ENCODE measurements around the gene DGKI.

- TF ChIP-seq, protein P1, sequence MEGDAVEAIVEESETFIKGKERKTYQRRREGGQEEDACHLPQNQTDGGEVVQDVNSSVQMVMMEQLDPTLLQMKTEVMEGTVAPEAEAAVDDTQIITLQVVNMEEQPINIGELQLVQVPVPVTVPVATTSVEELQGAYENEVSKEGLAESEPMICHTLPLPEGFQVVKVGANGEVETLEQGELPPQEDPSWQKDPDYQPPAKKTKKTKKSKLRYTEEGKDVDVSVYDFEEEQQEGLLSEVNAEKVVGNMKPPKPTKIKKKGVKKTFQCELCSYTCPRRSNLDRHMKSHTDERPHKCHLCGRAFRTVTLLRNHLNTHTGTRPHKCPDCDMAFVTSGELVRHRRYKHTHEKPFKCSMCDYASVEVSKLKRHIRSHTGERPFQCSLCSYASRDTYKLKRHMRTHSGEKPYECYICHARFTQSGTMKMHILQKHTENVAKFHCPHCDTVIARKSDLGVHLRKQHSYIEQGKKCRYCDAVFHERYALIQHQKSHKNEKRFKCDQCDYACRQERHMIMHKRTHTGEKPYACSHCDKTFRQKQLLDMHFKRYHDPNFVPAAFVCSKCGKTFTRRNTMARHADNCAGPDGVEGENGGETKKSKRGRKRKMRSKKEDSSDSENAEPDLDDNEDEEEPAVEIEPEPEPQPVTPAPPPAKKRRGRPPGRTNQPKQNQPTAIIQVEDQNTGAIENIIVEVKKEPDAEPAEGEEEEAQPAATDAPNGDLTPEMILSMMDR (conservative IDR thresholded peaks at IDR 0.05; ENCODE audit: low read length), result no peak
- TF ChIP-seq EZH2phosphoT487 (IDR thresholded peaks at IDR 0.05; ENCODE audit: borderline replicate concordance, low read depth, low read length), result no peak
These were observed 311.2 kb downstream of the DGKI start for GRCh38 chr7:137535579-137535978.
